ENCODE results near the gene RHEX. TPM values are rescaled to one million over a fixed set of nuclear protein-coding genes. Genes with fewer than 3 reads are reported as not detected.

Gene RHEX
- total RNA-seq, 1 donor from 2014 or later, result 0.43 TPM

GRCh38 chr1:206114692-206115640 is 62.0 kb downstream of the RHEX start:
- no peak for DNase-seq (ENCODE audit: low spot score)
- peak; percentile 31 for ATAC-seq

DNA sequence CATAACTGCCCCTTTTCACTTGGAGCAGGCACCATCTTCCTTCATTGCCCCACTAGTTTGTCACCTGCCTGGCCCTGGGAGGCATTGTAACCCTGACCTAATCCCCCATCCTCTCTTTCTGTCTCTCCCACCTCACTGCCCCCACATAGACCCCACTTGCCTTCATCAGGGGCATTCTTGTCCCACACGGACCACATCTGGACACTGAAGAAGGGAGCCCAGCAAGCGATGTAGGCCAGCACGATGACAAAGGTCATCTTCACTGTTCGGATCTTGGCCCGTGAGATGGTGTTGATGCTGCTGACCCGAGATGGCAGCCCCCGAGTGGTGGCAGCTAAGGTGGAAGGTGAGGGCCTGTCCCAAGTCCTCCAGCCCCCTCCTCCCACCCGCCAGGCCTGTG is 62.8 kb downstream of the RHEX start:
- no peak for ATAC-seq
- DNase-seq (ENCODE audit: low spot score), result no peak

- ATAC-seq (no peak), DNase-seq (ENCODE audit: low spot score) (peak; percentile 39)
These were observed 63.4 kb downstream of the RHEX start for GRCh38 chr1:206116191-206116872.

DNA sequence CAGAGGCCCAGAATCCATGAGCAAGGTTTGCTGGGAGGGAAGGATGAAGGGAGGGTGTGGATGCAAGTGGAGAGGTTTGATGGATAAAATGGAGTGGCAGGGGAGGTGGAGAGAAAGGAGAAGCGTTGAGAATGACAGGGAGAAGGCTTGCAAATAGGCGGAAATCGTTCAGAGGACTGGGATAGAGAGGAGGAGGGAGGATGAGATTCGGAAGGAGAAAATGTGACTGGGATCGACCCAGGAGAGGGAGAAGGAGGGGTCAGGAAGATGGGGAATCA is 63.8 kb downstream of the RHEX start:
- no peak for ATAC-seq

GRCh38 chr1:206117151-206117948 is 64.4 kb downstream of the RHEX start, which contains the start of gene AVPR1B:
Gene AVPR1B, minus strand, starts transcription at chr1:206117388. Its CDS starts 498 bp downstream, at chr1:206116890.
- DNase-seq (ENCODE audit: low spot score), result peak; percentile 46

More for the DNA sequence above, 63.8 kb downstream of the RHEX start:
- no peak for DNase-seq (ENCODE audit: low spot score)

DNA sequence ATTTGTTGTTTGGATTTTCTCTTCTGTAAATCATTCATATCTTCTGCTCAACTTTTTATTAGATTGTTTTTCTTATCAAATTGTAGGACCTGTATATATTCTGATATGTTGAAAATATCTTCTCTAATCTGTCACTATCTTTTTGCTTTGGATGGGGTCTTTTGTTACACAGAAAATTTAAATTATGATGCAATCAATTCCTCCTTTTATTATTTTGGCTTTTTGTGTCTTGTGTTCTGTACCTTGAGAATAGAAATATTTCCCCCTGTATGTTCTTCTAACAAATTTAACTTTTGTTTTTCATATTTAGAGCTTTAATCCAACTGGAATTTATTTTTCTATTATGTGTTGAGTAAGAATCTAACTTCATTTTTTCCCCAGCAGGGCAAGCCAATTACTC is 67.4 kb downstream of the RHEX start:
- no peak for ATAC-seq

More at GRCh38 chr1:206117151-206117948, 64.4 kb downstream of the RHEX start, which contains the start of gene AVPR1B:
- peak; percentile 70 for ATAC-seq

DNA sequence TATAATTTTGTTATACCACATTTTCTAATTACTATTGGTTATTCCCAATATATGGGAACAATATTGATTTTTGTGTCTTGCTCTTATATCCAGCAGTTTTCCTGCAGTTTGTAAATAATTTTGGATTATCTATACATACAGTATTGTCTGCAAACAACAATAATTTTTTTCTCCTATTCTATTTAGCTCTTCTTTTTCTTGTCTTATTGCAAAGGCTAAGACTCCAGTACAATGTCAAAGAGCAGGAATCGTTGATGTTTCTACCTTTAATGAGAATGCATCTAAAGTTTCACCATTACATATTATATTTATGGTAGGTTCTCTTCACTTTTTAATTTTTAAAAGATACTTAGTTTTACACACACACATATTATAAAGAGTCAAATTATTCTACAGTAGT is 68.3 kb downstream of the RHEX start:
- DNase-seq (ENCODE audit: low spot score), result no peak
- no peak for ATAC-seq

More for the DNA sequence above, 67.4 kb downstream of the RHEX start:
- no peak for DNase-seq (ENCODE audit: low spot score)

DNA sequence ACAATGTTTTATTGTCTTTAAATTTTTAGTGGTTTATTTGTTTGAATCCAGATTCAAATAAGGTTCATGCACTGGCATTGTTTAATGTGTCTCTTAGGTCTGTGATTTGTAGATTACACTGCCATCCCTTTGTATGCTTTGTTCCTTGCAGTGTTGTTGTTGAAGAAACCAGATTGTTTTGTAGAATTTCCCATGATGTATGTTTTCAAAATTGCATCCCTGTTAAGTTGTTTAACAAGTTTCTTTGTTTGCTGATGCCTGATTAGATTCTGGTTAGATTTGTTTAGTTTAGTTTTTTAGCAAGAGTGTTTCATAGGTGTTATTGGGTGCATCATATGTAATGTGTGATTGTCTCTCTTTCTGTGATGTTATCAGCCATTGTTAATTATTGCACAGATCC is 69.7 kb downstream of the RHEX start:
- DNase-seq (ENCODE audit: low spot score) (no peak), ATAC-seq (no peak)

GRCh38 chr1:206125346-206125745 is 72.4 kb downstream of the RHEX start:
- no peak for DNase-seq (ENCODE audit: low spot score)
- no peak for ATAC-seq

DNA sequence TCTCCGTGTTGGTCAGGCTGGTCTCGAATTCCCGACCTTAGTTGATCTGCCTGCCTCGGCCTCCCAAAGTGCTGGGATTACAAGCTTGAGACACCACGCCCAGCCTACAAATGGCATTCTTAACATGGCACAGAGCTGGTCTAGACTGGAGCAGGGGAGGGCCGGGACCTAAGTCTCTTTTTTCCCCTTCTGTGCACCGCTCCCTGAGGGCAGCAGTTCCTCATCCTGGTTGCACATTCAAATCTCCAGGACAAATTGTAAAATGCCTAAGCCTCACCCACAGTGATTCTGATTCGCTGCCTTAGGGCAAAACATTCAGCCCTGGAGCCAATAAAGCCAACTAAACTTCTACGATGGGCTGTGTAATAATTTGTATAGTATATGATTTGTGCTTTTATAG is 74.4 kb downstream of the RHEX start:
- ATAC-seq, result no peak
- DNase-seq (ENCODE audit: low spot score), result no peak

DNA sequence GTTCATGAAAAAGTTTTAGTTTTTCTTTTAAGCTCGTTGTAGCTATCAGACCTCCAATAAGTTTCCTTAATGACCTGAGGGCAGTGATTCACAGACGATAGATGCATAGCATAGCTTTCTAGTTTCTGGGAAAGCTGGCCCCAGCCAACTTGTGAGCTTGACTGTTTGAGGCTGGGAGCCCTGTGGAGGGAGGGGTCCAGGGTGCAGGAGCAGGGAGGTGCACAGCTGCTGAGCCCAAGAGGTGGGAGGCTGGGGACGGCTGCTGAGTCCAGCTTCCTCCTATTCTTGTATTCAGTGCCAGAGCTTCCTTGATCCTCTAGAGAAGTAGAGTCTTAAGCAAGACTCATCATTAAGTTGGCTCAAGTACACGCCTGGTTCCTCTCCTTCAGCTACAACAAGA is 75.2 kb downstream of the RHEX start:
- DNase-seq (ENCODE audit: low spot score) (no peak), ATAC-seq (no peak)

- DNase-seq (ENCODE audit: low spot score), result no peak
These were observed 78.1 kb downstream of the RHEX start for GRCh38 chr1:206131037-206131436.

DNA sequence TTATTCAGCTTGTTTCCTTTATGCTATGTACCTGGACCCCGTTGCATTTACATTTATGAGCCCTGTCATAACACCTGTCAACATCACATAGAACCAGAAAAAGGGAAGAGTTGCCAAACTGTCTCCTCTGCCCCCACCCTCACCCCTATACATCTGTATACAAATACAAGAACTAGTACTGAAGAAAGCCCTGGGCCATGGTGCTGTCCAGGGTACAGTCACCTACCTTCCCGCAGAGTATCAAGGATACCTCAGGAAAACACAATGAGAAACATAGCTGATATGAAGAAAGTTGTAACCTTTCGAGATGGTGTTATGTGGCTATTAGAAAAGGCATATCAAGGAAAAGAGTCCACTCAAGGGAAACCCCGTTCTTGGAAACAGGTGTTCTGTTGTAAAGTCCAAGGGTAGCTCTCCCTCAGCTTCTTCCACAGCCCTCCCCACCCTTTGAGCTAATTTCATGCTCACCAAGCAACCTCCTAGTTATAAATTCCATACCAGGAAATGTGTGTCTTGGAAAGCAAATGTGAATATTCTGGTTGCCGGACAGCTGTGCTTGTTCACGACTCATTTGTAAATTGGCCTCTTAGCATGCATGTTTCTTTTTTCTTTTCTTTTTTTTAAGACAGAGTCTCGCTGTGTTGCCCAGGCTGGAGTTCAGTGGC is 80.9 kb downstream of the RHEX start:
- DNase-seq (ENCODE audit: low spot score) (no peak), ATAC-seq (no peak)

More at GRCh38 chr1:206131037-206131436, 78.1 kb downstream of the RHEX start:
- no peak for ATAC-seq

DNA sequence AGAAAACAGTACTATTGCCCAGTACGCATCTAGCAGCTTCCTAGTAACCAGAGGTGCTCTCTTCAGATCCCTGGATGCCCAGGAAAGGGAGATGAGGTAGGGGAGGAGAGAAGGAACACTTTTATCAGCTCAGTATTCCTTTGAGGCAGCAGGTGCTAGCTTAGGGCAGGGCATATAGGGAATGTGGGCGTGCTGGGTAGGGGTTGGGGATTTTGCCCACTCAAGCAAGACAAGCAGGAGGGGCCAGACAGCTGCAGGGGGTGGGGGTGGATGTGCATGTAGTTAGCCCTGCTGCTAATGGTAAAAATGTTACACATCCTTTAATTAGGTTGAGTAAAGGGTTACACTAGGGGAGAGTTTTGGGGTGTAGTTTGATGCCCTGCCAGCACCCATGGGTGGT is 82.3 kb downstream of the RHEX start:
- no peak for DNase-seq (ENCODE audit: low spot score)

GRCh38 chr1:206136241-206136640 is 83.3 kb downstream of the RHEX start:
- DNase-seq (ENCODE audit: low spot score) (no peak), ATAC-seq (no peak)

More for the DNA sequence above, 82.3 kb downstream of the RHEX start:
- ATAC-seq, result no peak

DNA sequence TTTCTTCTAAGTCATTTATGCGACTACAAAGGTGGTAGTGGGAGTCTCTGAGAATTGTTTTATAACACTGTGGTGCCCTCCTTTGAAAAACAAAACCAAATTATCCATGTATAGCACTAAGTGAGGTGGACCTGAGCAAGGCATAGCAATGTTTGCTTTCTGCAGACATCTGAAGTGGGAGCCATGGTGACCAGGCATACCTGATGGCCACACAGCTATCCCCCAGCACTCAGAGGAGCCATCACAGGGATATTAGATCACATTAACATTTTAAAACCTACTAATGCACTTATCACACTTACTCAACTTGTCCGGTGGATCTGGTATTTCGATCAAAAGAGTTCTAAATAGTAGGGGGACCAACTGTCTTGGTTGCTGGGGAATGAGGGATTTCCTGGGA is 89.0 kb downstream of the RHEX start:
- ATAC-seq (no peak), DNase-seq (ENCODE audit: low spot score) (no peak)

DNA sequence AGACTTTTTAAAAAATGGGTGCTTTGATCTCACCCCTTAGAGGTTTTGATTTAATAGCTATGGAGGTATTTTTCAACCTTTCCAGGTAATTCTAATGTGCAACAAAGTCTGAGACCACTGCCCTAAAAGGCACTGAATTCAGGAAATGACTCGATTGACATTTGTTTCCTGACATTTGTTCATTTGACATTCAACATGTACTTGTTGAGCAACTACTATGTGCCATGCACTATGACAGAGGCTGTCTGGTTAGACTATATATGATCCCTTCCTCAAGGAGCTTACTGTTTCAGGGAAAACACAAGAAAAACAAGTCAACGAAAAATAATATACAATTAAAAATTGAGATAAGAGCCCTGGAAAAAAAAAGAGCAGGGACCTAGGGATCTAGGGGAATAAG is 89.8 kb downstream of the RHEX start:
- no peak for DNase-seq (ENCODE audit: low spot score)
- ATAC-seq, result no peak

DNA sequence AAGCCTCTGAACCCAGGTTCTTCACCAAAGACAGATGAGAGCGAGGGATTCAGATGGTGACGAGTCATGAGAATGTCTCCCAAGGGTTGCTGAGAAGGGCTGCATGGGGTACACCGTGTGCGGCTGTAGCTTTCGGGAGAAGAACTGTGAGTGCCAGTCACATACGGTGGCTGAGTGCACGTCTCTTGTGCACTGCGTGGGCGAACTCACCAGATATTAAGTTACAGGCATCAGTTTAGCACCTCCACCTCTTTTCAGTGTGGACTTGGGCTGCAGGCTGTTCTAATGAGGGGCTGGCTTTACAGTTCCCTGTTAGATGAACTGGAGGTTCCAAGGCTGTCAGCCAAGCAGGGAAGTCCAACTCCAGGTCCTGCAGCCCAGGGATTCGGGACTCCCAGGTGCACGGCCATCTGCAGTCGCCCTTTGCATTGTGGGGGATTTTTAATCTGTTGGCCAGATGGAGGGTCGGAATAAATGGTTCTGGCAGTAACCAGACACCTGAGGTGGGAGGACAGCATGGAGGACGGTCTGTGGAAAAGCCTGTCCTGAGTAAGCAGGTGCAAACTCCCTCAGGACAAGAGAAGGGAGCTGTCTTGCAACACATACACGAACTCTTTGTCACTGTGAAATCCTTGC is 90.7 kb downstream of the RHEX start:
- DNase-seq (ENCODE audit: low spot score) (no peak), ATAC-seq (no peak)

GRCh38 chr1:206144605-206145004 is 91.6 kb downstream of the RHEX start:
- ATAC-seq (peak; percentile 87), DNase-seq (ENCODE audit: low spot score) (no peak)

DNA sequence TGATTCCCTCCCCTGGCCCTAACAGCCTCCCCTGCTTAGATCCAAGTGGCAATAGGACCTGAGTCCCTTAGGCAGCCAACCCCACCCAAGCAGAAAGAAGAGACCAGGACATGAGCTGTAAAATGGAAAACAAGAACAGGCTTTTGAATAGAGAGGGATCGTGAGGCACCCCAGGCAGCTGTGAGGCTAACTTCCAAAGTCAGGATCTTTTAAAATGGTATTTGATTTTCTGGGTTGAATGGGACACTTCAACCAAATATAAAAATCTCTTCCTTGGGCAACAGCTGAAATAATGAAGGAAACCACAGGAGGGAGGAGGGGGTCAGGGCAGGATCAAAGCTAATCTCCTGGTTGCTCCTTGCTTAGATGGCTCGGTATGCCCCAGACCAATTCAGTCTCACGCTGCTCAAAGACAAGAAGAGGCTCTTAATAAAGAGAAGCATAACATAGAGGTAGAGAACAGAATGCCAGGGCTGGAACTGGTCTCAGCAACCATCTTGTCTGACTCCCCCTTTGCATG is 92.9 kb downstream of the RHEX start:
- ATAC-seq (no peak), DNase-seq (ENCODE audit: low spot score) (no peak)

All from left lobe of liver (tissue), 2 donors.